Panc1 (cell line): ENCODE data around the gene SYP. TPM values are rescaled to one million over a fixed set of nuclear protein-coding genes. Genes with fewer than 3 reads are reported as not detected.

Experiments
- ATAC-seq: fragments of 200-7000 bp; cut with Tn5 transposase; 2 replicates; pipeline ENCODE4 v1.9.1; 2020; ENCODE audit warnings: mild to moderate bottlenecking, moderate library complexity
- BruUV-seq: library from RNA; stranded (reverse); fragments of 400-500 nt; replicated peaks from 2 replicates; lab custom pipeline; 2021; lab: Mats Ljungman, UMichigan
- CTCF ChIA-PET: fragments of 300-600 bp; sonication (Branson Sonifier 250); formaldehyde crosslinking; loops from one replicate; lab custom pipeline; 2022; ENCODE audit warnings: antibody characterized with exemption; lab: Charles Lee
- POLR2A ChIA-PET: fragments of 300-600 bp; sonication (Branson Sonifier 250); formaldehyde crosslinking; loops from one replicate; lab custom pipeline; 2022; ENCODE audit warnings: antibody characterized with exemption; lab: Charles Lee
- DNase-seq: peaks from one replicate; pipeline ENCODE4 v3.0.0-alpha.2; 2010; ENCODE audit warnings: low read depth, low spot score
- H3K27ac ChIP-seq: 2 replicates; pipeline ENCODE4 v1.5.1; 2011; ENCODE audit warnings: mild to moderate bottlenecking, low read length, inconsistent platforms
- H3K27me3 ChIP-seq: fragments of 200-500 bp; sonication (Bioruptor generic); 2 replicates; pipeline ENCODE4 v1.6.0; 2014; ENCODE audit warnings: low read length, inconsistent platforms; ENCODE audit not compliant: control insufficient read depth, insufficient read depth
- H3K36me3 ChIP-seq: fragments of 200-500 bp; sonication (Bioruptor generic); 2 replicates; pipeline ENCODE4 v1.5.1; 2014; ENCODE audit warnings: inconsistent platforms, mild to moderate bottlenecking, low read length, moderate library complexity; ENCODE audit not compliant: control insufficient read depth, insufficient read depth
- H3K4me1 ChIP-seq: 2 replicates; pipeline ENCODE4 v1.5.1; 2011; ENCODE audit warnings: inconsistent platforms, mild to moderate bottlenecking, low read length, moderate library complexity; ENCODE audit not compliant: control insufficient read depth, insufficient read depth
- H3K4me3 ChIP-seq, 2 experiments: 2 replicates each; pipeline ENCODE4 v1.5.1; 2011 to 2012; ENCODE audit warnings: low read depth in 2 of 2, low read length in 2 of 2, mild to moderate bottlenecking in 2 of 2, inconsistent platforms in 1 of 2, moderate library complexity in 1 of 2
- H3K9me3 ChIP-seq: fragments of 200-500 bp; sonication (Bioruptor generic); 2 replicates; pipeline ENCODE4 v1.5.1; 2014; ENCODE audit warnings: low read depth, mild to moderate bottlenecking, inconsistent platforms, low read length, moderate library complexity; ENCODE audit not compliant: control insufficient read depth, insufficient read depth
- CTCF ChIP-seq: fragments of 450-650 bp; IDR thresholded peaks from 2 replicates; pipeline ENCODE4 v1.5.1; 2017; ENCODE audit warnings: mild to moderate bottlenecking
- POLR2AphosphoS5 ChIP-seq: IDR thresholded peaks from 2 replicates; pipeline ENCODE4 v1.6.1; 2012; ENCODE audit warnings: mild to moderate bottlenecking, low read depth, low read length, moderate library complexity
- REST ChIP-seq, 2 experiments: IDR thresholded peaks; 2 replicates each; pipeline ENCODE4 v1.6.1; 2011 to 2012; ENCODE audit warnings: low read depth in 2 of 2, control low read depth in 1 of 2, low read length in 1 of 2, mild to moderate bottlenecking in 1 of 2, moderate library complexity in 1 of 2; ENCODE audit not compliant: insufficient read depth in 1 of 2
- SIN3A ChIP-seq: IDR thresholded peaks from 2 replicates; pipeline ENCODE4 v1.6.1; 2012; ENCODE audit warnings: low read depth, mild to moderate bottlenecking, low read length, moderate library complexity, borderline replicate concordance; ENCODE audit not compliant: insufficient read depth
- TCF7L2 ChIP-seq: IDR thresholded peaks from 2 replicates; pipeline ENCODE4 v1.6.1; 2011; ENCODE audit warnings: mild to moderate bottlenecking, low read depth, low read length, inconsistent platforms
- in situ Hi-C: cut with HindIII; loops from 2 replicates; pipeline ENCODE4 v1.10.0; 2016; ENCODE audit warnings: low sequenced_read_pairs, low pct_unique_long_range_greater_than_20kb
- intact Hi-C: fragments of 100-400 bp; cut with micrococcal nuclease; formaldehyde crosslinking; loops from one replicate; pipeline ENCODE4 v1.10.0; 2022; ENCODE audit not compliant: unreplicated experiment
- total RNA-seq: library from RNA; stranded (reverse); gene quantifications from one replicate; pipeline ENCODE4 v1.2.1, GENCODE V29; 2021; ENCODE audit not compliant: unreplicated experiment

The SYP gene
- total RNA-seq, 1 experiment from 2014 or later = 12.4 TPM

- CTCF ChIA-PET = no interaction called here
- DNase-seq (no peak), ATAC-seq (no peak)
- Histone ChIP-seq H3K4me1 (no peaks in the 10 kb centered on the region), H3K27me3 (no peaks in the 10 kb centered on the region), H3K9me3 (no peaks in the 10 kb centered on the region), H3K36me3 (no peaks in the 10 kb centered on the region), H3K4me3 (no peak overlapping the region), H3K27ac (no peak overlapping the region)
- intact Hi-C loops (no loop called here), in situ Hi-C loops (no loop called here)
- no peak for TF ChIP-seq POLR2AphosphoS5
- POLR2A ChIA-PET = no interaction called here
- no TSS peak for BruUV-seq
Measured at GRCh38 chrX:49244207-49244606, 44.2 kb upstream of the SYP start.

GRCh38 chrX:49243166-49243565, 43.2 kb upstream of the SYP start:
- Histone ChIP-seq H3K4me1 (no peaks in the 10 kb centered on the region), H3K27me3 (no peaks in the 10 kb centered on the region), H3K9me3 (no peaks in the 10 kb centered on the region), H3K27ac (no peak overlapping the region), H3K36me3 (no peaks in the 10 kb centered on the region), H3K4me3 (no peak overlapping the region)
- DNase-seq = no peak
- ATAC-seq = no peak
- in situ Hi-C loops (no loop called here), intact Hi-C loops (no loop called here)
- no TSS peak for BruUV-seq
- ChIA-PET POLR2A (no interaction called here), CTCF (no interaction called here)
- TF ChIP-seq SIN3A (no peak), TCF7L2 (no peak), CTCF (no peak), POLR2AphosphoS5 (no peak), REST (IDR thresholded peaks at IDR 0.05; ENCODE audit: insufficient read depth in 1 of 2, low read depth in 2 of 2, low read length in 1 of 2) (no peak)

- ChIA-PET CTCF (no interaction called here), POLR2A (no interaction called here)
- intact Hi-C loops = no loop called here
- Histone ChIP-seq H3K9me3 (no peaks in the 10 kb centered on the region), H3K36me3 (no peaks in the 10 kb centered on the region), H3K27ac (no peak overlapping the region), H3K27me3 (no peaks in the 10 kb centered on the region), H3K4me1 (no peaks in the 10 kb centered on the region), H3K4me3 (no peak overlapping the region)
- ATAC-seq (no peak), DNase-seq (no peak)
- in situ Hi-C loops = no loop called here
- no peak for TF ChIP-seq TCF7L2
- no peak for TF ChIP-seq REST (IDR thresholded peaks at IDR 0.05; ENCODE audit: insufficient read depth in 1 of 2, low read depth in 2 of 2, low read length in 1 of 2)
- TF ChIP-seq POLR2AphosphoS5 = no peak
- TF ChIP-seq CTCF = no peak
- TF ChIP-seq SIN3A = no peak
- BruUV-seq = no TSS peak
Measured at GRCh38 chrX:49242545-49243066, 42.6 kb upstream of the SYP start.
